Activated T-cell treated with anti-CD3 and anti-CD28 coated beads, Interleukin-2, amount 50 U/mL, for 24 hours (primary cell): ENCODE results near the gene MON1B.

Experiments
- DNase-seq: peaks from one replicate; pipeline ENCODE4 v3.0.0-alpha.2; 2020
- H3K27ac Mint-ChIP-seq: 2 replicates; pipeline ENCODE4 v1.8.0; 2020; ENCODE audit warnings: mild to moderate bottlenecking, mixed read lengths
- H3K27me3 Mint-ChIP-seq: 2 replicates; pipeline ENCODE4 v1.8.0; 2020; ENCODE audit warnings: mixed read lengths
- H3K36me3 Mint-ChIP-seq: 2 replicates; pipeline ENCODE4 v1.8.0; 2020; ENCODE audit warnings: low read depth, mixed read lengths
- H3K4me1 Mint-ChIP-seq: 2 replicates; pipeline ENCODE4 v1.8.0; 2020; ENCODE audit warnings: low read depth, mixed read lengths
- H3K4me3 Mint-ChIP-seq: 2 replicates; pipeline ENCODE4 v1.8.0; 2020; ENCODE audit warnings: mild to moderate bottlenecking, moderate library complexity, mixed read lengths
- H3K9me3 Mint-ChIP-seq: 2 replicates; pipeline ENCODE4 v1.8.0; 2020; ENCODE audit warnings: mixed read lengths

The MON1B gene

DNA sequence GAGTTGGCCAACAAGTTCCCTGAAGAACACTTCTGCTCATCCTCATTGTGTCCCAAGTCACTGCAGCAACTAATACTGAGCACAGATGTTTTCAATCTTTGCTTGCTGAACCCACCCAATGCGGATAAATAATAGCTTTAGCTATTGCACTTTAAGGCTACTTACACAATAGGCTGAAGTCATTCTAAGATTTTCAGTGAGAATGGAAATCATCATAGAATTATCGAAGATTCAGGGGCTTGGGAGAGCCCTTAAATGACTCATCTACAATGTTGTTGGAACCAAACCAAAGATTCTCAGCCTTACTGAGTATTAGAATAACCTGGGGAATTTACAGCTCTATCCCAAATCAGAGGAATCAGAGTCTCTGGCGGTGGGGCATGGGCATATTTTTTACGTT lies 59.4 kb downstream of the MON1B start:
- Mint-ChIP-seq H3K4me1 (no peaks in the 10 kb centered on the region), H3K4me3 (no peak overlapping the region), H3K9me3 (no peaks in the 10 kb centered on the region), H3K27me3 (peaks cover 11% of the 10 kb centered on the region), H3K27ac (no peak overlapping the region), H3K36me3 (no peaks in the 10 kb centered on the region)
- no peak for DNase-seq
